GM23338 (cell line): Measurements from ENCODE around the gene C13orf46. TPM values are rescaled to one million over a fixed set of nuclear protein-coding genes. Genes with fewer than 3 reads are reported as not detected.

Experiments used
- ATAC-seq: fragments of 200-7000 bp; cut with Tn5 transposase; 3 replicates; pipeline ENCODE4 v1.9.1; 2020
- DNase-seq: peaks from one replicate; pipeline ENCODE4 v3.0.0-alpha.2; 2015; ENCODE audit warnings: low spot score
- H2AFZ ChIP-seq: fragments of 200-600 bp; sonication (generic); 2 replicates; pipeline ENCODE4 v1.8.0; 2016; ENCODE audit warnings: antibody characterized with exemption, mild to moderate bottlenecking, moderate library complexity
- H3F3A ChIP-seq: fragments of 200-600 bp; sonication (generic); replicated peaks from 2 replicates; pipeline ENCODE4 v1.8.0; 2017; ENCODE audit warnings: antibody characterized with exemption, mixed run types, low read depth
- H3K27ac ChIP-seq: fragments of 200-600 bp; sonication (generic); 2 replicates; pipeline ENCODE4 v1.6.1; 2016; ENCODE audit warnings: low read depth
- H3K27me3 ChIP-seq: fragments of 200-600 bp; sonication (generic); 2 replicates; pipeline ENCODE4 v1.8.0; 2016; ENCODE audit warnings: mild to moderate bottlenecking, mixed run types, moderate library complexity; ENCODE audit not compliant: insufficient read depth
- H3K36me3 ChIP-seq: fragments of 200-600 bp; sonication (generic); 2 replicates; pipeline ENCODE4 v1.8.0; 2016; ENCODE audit warnings: mild to moderate bottlenecking; ENCODE audit not compliant: insufficient read depth
- H3K4me1 ChIP-seq: fragments of 200-600 bp; sonication (generic); 2 replicates; pipeline ENCODE4 v1.8.0; 2016; ENCODE audit warnings: mild to moderate bottlenecking, moderate library complexity; ENCODE audit not compliant: insufficient read depth
- H3K4me2 ChIP-seq: fragments of 200-600 bp; sonication (generic); 2 replicates; pipeline ENCODE4 v1.7.1; 2017; ENCODE audit warnings: mixed run types
- H3K4me3 ChIP-seq: fragments of 200-600 bp; sonication (generic); 2 replicates; pipeline ENCODE4 v1.6.1; 2016; ENCODE audit warnings: mixed run types
- H3K79me2 ChIP-seq: fragments of 200-600 bp; sonication (generic); replicated peaks from 2 replicates; pipeline ENCODE4 v1.8.0; 2017; ENCODE audit warnings: mild to moderate bottlenecking; ENCODE audit not compliant: insufficient read depth
- H3K9me2 ChIP-seq: fragments of 200-600 bp; sonication (generic); 2 replicates; pipeline ENCODE4 v1.8.0; 2017; ENCODE audit not compliant: insufficient read depth
- H4K20me1 ChIP-seq: fragments of 200-600 bp; sonication (generic); replicated peaks from 2 replicates; pipeline ENCODE4 v1.8.0; 2017; ENCODE audit warnings: mild to moderate bottlenecking; ENCODE audit not compliant: insufficient read depth
- H3K27ac Mint-ChIP-seq: 2 replicates; pipeline ENCODE4 v1.8.0; 2020; ENCODE audit warnings: inconsistent platforms, mild to moderate bottlenecking, moderate library complexity, mixed read lengths
- H3K27me3 Mint-ChIP-seq: 3 replicates; pipeline ENCODE4 v1.8.0; 2022; ENCODE audit warnings: low read depth, mild to moderate bottlenecking, moderate library complexity, mixed read lengths, inconsistent platforms; ENCODE audit not compliant: insufficient read depth, poor library complexity
- H3K36me3 Mint-ChIP-seq: 3 replicates; pipeline ENCODE4 v1.8.0; 2021; ENCODE audit warnings: low read depth, mild to moderate bottlenecking, inconsistent platforms, moderate library complexity, mixed read lengths
- H3K4me1 Mint-ChIP-seq: 3 replicates; pipeline ENCODE4 v1.8.0; 2020; ENCODE audit warnings: mild to moderate bottlenecking, inconsistent platforms, mixed read lengths
- H3K4me3 Mint-ChIP-seq: 3 replicates; pipeline ENCODE4 v1.8.0; 2021; ENCODE audit warnings: moderate library complexity, mild to moderate bottlenecking, inconsistent platforms, mixed read lengths
- H3K9me3 Mint-ChIP-seq: 3 replicates; pipeline ENCODE4 v1.8.0; 2020; ENCODE audit warnings: moderate library complexity, mild to moderate bottlenecking, inconsistent platforms, mixed read lengths
- NANOG ChIP-seq: IDR thresholded peaks from 2 replicates; pipeline ENCODE4 v1.6.1; 2016; ENCODE audit warnings: antibody characterized with exemption, borderline replicate concordance
- REST ChIP-seq: IDR thresholded peaks from one replicate; pipeline ENCODE4 v1.6.1; 2018; ENCODE audit warnings: antibody characterized with exemption; ENCODE audit not compliant: unreplicated experiment
- ZNF462 ChIP-seq: fragments of 250-450 bp; sonication (Bioruptor Pico); IDR thresholded peaks from 2 replicates; pipeline ENCODE4 v1.5.0; 2020; ENCODE audit warnings: mild to moderate bottlenecking, moderate library complexity
- polyA plus RNA-seq: library from polyadenylated mRNA; unstranded; fragments of >200 nt; fragmentation: Nextera tagmentation; extraction: Ambion mirVana; gene quantifications from 2 replicates; pipeline ENCODE4 v1.2.1, GENCODE V29; 2016
- total RNA-seq: library from RNA; depleted of rRNA; stranded (reverse); fragments of >200 nt; shearing (Covaris generic); gene quantifications from 2 replicates; pipeline ENCODE4 v1.2.3, GENCODE V29; 2014

The C13orf46 gene
- total and polyA plus RNA-seq, 2 experiments from 2014 or later, result 0.44 to 1.5 TPM

- no peaks in the 10 kb centered on the region for H3K9me2 ChIP-seq
- ATAC-seq (peak; percentile 39; the same call in 1 of the 3 replicates), DNase-seq (no peak)
- H2AFZ ChIP-seq, result no peak overlapping the region
- H3K4me3 ChIP-seq, result no peak overlapping the region
- H3K27ac Mint-ChIP-seq, result no peak overlapping the region
- H3K36me3 Mint-ChIP-seq, result peaks cover 29% of the 10 kb centered on the region
- no peak overlapping the region for H3K4me3 Mint-ChIP-seq
- H3K27me3 ChIP-seq, result no peaks in the 10 kb centered on the region
- H3K27ac ChIP-seq, result no peak overlapping the region
- H3K4me1 Mint-ChIP-seq, result no peaks in the 10 kb centered on the region
- no peak overlapping the region for H3K4me2 ChIP-seq
- H4K20me1 ChIP-seq, result no peaks in the 10 kb centered on the region
- H3K36me3 ChIP-seq, result 0 out of 2 replicates have a peak, but pooled peaks cover 8% of the 10 kb centered on the region
- H3K4me1 ChIP-seq, result no peaks in the 10 kb centered on the region
- H3K79me2 ChIP-seq, result no peaks in the 10 kb centered on the region
- H3F3A ChIP-seq, result no peaks in the 10 kb centered on the region
- TF ChIP-seq NANOG (no peak), ZNF462 (CRISPR knock-in tag) (no peak)
- H3K27me3 Mint-ChIP-seq, result peaks cover 6% of the 10 kb centered on the region
- H3K9me3 Mint-ChIP-seq, result peaks cover 4% of the 10 kb centered on the region
These were observed 21.2 kb upstream of the C13orf46 start for GRCh38 chr13:113995051-113995601.

GRCh38 chr13:113992276-113993005 lies 18.6 kb upstream of the C13orf46 start:
- H3K27ac ChIP-seq, result no peak overlapping the region
- no peaks in the 10 kb centered on the region for H3K4me1 ChIP-seq
- no peak for ATAC-seq
- H3K36me3 ChIP-seq, result 0 out of 2 replicates have a peak, but pooled peaks cover 12% of the 10 kb centered on the region
- H3K4me1 Mint-ChIP-seq, result no peaks in the 10 kb centered on the region
- no peak overlapping the region for H2AFZ ChIP-seq
- DNase-seq, result no peak
- H3K27ac Mint-ChIP-seq, result no peak overlapping the region
- peaks cover 10% of the 10 kb centered on the region for H3K9me3 Mint-ChIP-seq
- peaks cover 46% of the 10 kb centered on the region for H3K36me3 Mint-ChIP-seq
- H3K4me3 ChIP-seq, result no peak overlapping the region
- no peak overlapping the region for H3K4me3 Mint-ChIP-seq
- H3K27me3 ChIP-seq, result no peaks in the 10 kb centered on the region
- H3K27me3 Mint-ChIP-seq, result peaks cover 11% of the 10 kb centered on the region
- H3K4me2 ChIP-seq, result no peak overlapping the region
- H3K79me2 ChIP-seq, result no peaks in the 10 kb centered on the region
- H3K9me2 ChIP-seq, result no peaks in the 10 kb centered on the region
- H3F3A ChIP-seq, result no peaks in the 10 kb centered on the region
- H4K20me1 ChIP-seq, result no peaks in the 10 kb centered on the region
- TF ChIP-seq REST, result no peak
